ENCODE data around the gene SURF1. TPM values are rescaled to one million over a fixed set of nuclear protein-coding genes. Genes with fewer than 3 reads are reported as not detected.
A peak's percentile ranks its signal among the peaks of the same experiment; 100 is the strongest.

Gene SURF1
- polyA plus RNA-seq, 3 donors = 60.5 to 140 (median 98.4) TPM

GRCh38 chr9:133352635-133353340 lies 3.5 kb downstream of the SURF1 start:
- Histone ChIP-seq H2AFZ (ENCODE audit: insufficient read depth, low read depth, low read length, poor library complexity, severe bottlenecking) (no peak overlapping the region), H4K20me1 (ENCODE audit: insufficient read depth, low read length) (peaks cover 62% of the 10 kb centered on the region), H3K9me3 (replicated peaks in 1 of 2; ENCODE audit: control insufficient read depth in 1 of 2, insufficient read depth in 1 of 2, low read length in 2 of 2) (no peaks in the 10 kb centered on the region), H3K4me2 (replicated peaks; ENCODE audit: extremely low read depth, low read length, poor library complexity, severe bottlenecking) (no peak overlapping the region), H3K36me3 (replicated peaks in 1 of 2; ENCODE audit: control insufficient read depth in 1 of 2, insufficient read depth in 2 of 2, low read length in 2 of 2) (peaks cover 49 to 56% of the 10 kb centered on the region in 2 donors), H3K4me1 (ENCODE audit: control insufficient read depth in 1 of 2, insufficient read depth in 2 of 2, low read length in 2 of 2) (peaks cover 38 to 47% of the 10 kb centered on the region in 2 donors), H3K27me3 (ENCODE audit: control insufficient read depth in 2 of 2, insufficient read depth in 2 of 2, low read length in 2 of 2) (no peaks in the 10 kb centered on the region), H3K4me3 (replicated peaks in 1 of 3; ENCODE audit: low read depth in 2 of 3, low read length in 3 of 3) (no peak overlapping the region), H3K27ac (ENCODE audit: low read depth in 1 of 2, low read length in 2 of 2) (no peak overlapping the region), H3K9ac (ENCODE audit: insufficient read depth, low read length, poor library complexity, severe bottlenecking) (no peak overlapping the region), H3K79me2 (ENCODE audit: insufficient read depth, low read length) (peaks cover 43% of the 10 kb centered on the region)
- no peak for DNase-seq
- TF ChIP-seq, protein P1, sequence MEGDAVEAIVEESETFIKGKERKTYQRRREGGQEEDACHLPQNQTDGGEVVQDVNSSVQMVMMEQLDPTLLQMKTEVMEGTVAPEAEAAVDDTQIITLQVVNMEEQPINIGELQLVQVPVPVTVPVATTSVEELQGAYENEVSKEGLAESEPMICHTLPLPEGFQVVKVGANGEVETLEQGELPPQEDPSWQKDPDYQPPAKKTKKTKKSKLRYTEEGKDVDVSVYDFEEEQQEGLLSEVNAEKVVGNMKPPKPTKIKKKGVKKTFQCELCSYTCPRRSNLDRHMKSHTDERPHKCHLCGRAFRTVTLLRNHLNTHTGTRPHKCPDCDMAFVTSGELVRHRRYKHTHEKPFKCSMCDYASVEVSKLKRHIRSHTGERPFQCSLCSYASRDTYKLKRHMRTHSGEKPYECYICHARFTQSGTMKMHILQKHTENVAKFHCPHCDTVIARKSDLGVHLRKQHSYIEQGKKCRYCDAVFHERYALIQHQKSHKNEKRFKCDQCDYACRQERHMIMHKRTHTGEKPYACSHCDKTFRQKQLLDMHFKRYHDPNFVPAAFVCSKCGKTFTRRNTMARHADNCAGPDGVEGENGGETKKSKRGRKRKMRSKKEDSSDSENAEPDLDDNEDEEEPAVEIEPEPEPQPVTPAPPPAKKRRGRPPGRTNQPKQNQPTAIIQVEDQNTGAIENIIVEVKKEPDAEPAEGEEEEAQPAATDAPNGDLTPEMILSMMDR (IDR thresholded peaks at IDR 0.05) = no peak
- H3K9me3 Mint-ChIP-seq = peaks cover 0 to 4% (median 0%) of the 10 kb centered on the region in 7 donors
- H3K4me1 Mint-ChIP-seq = peaks cover 43% of the 10 kb centered on the region
- no peak overlapping the region for H3K4me3 Mint-ChIP-seq
- peaks cover 0 to 2% (median 0%) of the 10 kb centered on the region in 3 donors for H3K27me3 Mint-ChIP-seq (ENCODE audit: low read depth in 3 of 3)
- 85% methylated on average over 6 of the region's 8 CpGs for WGBS (ENCODE audit: insufficient coverage)
- peaks cover 49 to 59% of the 10 kb centered on the region in 2 donors for H3K36me3 Mint-ChIP-seq
- peak overlapping the region in 4 of 7 donors; percentile 6 to 62 (median 39) for H3K27ac Mint-ChIP-seq
- intact Hi-C loops (cut with micrococcal nuclease) = no loop called here

DNA sequence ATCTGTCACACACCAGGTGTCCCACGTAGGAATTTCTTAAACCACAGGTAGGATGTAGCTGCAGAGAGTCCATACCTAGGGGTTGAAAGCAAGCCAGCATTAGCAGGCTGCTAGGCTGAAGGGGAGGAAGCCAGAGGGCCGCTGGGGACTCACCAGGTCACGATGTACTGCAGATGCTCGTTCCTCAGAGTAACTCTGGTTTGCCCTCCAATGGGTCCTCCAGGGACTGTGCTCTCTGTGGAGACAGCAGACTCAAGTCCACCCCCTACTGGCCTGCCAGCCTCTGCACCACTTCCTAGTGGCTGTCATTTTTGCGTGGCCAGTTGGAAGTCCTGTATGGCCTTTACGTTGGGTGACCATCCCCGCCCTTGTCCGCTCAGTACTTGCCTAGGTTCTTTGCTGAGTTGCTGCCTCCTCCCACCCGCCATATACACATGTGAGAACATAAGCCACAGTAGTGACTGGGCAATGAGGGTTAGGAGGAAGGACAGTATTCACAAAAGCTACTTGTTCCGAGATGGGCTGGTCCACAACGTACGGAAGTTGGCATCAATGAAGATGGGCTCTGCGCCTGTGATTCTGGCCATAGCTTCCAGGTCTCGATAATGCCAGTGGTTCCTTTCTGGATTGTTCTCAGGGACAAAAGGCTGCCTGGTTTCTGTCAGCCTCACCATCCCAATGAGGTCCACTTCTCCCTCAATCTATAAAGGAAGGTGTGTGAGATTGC lies 4.2 kb downstream of the SURF1 start:
- H3K27me3 Mint-ChIP-seq (ENCODE audit: low read depth in 3 of 3) = peaks cover 0 to 2% (median 0%) of the 10 kb centered on the region in 3 donors
- TF ChIP-seq, protein P1 (IDR thresholded peaks at IDR 0.05) = peak; percentile 41
- H3K4me3 Mint-ChIP-seq = no peak overlapping the region
- Histone ChIP-seq H2AFZ (ENCODE audit: insufficient read depth, low read depth, low read length, poor library complexity, severe bottlenecking) (no peak overlapping the region), H3K36me3 (replicated peaks in 1 of 2; ENCODE audit: control insufficient read depth in 1 of 2, insufficient read depth in 2 of 2, low read length in 2 of 2) (peaks cover 49 to 56% of the 10 kb centered on the region in 2 donors), H3K9me3 (replicated peaks in 1 of 2; ENCODE audit: control insufficient read depth in 1 of 2, insufficient read depth in 1 of 2, low read length in 2 of 2) (no peaks in the 10 kb centered on the region), H3K79me2 (ENCODE audit: insufficient read depth, low read length) (peaks cover 45% of the 10 kb centered on the region), H3K4me3 (replicated peaks in 1 of 3; ENCODE audit: low read depth in 2 of 3, low read length in 3 of 3) (no peak overlapping the region), H3K4me2 (replicated peaks; ENCODE audit: extremely low read depth, low read length, poor library complexity, severe bottlenecking) (no peak overlapping the region), H4K20me1 (ENCODE audit: insufficient read depth, low read length) (peaks cover 62% of the 10 kb centered on the region), H3K4me1 (ENCODE audit: control insufficient read depth in 1 of 2, insufficient read depth in 2 of 2, low read length in 2 of 2) (peaks cover 33 to 43% of the 10 kb centered on the region in 2 donors), H3K27ac (ENCODE audit: low read depth in 1 of 2, low read length in 2 of 2) (no peak overlapping the region), H3K27me3 (ENCODE audit: control insufficient read depth in 2 of 2, insufficient read depth in 2 of 2, low read length in 2 of 2) (no peaks in the 10 kb centered on the region), H3K9ac (ENCODE audit: insufficient read depth, low read length, poor library complexity, severe bottlenecking) (no peak overlapping the region)
- DNase-seq = peak in 2 of 3 donors; percentile 42 to 46
- intact Hi-C loops (cut with micrococcal nuclease) = no loop called here
- H3K36me3 Mint-ChIP-seq = peaks cover 46 to 56% of the 10 kb centered on the region in 2 donors
- WGBS (ENCODE audit: insufficient coverage) = 86% methylated on average over 8 of the region's 14 CpGs
- peak overlapping the region in 3 of 7 donors; percentile 51 to 75 (median 62) for H3K27ac Mint-ChIP-seq
- peaks cover 38% of the 10 kb centered on the region for H3K4me1 Mint-ChIP-seq
- peaks cover 0 to 4% (median 0%) of the 10 kb centered on the region in 7 donors for H3K9me3 Mint-ChIP-seq

All from CD14-positive monocyte (primary cell).